ENCODE results near the gene OBSL1. TPM values are rescaled to one million over a fixed set of nuclear protein-coding genes. Genes with fewer than 3 reads are reported as not detected.

OBSL1 gene
- 18.8 to 22.2 TPM (median 19.9 TPM) in 5 replicates for total RNA-seq (2022; extraction: Qiagen RNA extraction)

DNA sequence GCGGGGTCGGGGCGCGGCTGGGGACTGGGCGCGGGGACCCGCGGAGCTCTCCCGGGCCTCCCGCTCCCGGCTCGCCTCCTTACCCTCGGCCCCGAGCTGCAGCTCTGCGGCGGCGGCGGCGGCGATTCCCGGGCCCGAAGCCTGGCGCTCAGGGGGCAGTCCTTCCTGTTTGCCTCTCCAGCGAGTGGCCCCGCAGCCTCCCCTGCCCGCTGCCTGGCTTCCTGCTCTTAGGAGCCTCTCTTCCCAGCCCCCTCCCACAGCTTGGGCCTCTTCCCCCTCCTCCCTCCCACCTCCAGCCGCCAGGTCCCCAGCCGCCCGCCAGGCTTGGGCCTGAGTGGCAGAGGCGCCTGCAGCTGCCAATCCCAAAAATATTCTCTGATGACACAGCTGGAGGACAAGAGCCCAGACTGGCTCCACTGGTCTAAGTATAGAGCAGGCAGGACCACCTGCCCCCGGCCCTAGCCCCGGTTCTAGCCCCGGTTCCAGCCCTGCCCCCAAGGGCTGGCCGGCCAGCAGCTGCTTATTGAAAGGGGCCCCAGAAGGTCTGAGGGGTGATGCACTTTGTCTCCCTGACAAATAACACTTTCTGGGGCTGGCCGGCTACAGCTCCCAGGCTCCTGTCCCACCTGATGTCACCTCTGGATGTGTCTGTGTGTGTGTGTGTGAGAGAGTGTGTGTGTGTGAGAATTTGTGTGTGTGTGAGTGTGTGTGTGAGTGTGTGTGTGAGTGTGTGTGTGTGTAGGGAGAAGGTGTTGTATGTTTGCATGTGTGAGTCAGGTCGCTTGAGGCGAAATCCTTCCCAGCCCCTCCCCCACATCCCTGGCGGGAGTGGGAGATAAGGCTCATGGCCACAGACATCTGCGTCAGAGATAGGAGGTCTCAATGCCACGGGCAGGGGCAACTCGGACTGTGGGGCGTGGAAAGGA is at the start of gene OBSL1:
TSS of gene OBSL1 (minus strand) at position 229 of the 926 bp plus-strand sequence. CDS start 307 bp downstream, outside the sequence.

DNA sequence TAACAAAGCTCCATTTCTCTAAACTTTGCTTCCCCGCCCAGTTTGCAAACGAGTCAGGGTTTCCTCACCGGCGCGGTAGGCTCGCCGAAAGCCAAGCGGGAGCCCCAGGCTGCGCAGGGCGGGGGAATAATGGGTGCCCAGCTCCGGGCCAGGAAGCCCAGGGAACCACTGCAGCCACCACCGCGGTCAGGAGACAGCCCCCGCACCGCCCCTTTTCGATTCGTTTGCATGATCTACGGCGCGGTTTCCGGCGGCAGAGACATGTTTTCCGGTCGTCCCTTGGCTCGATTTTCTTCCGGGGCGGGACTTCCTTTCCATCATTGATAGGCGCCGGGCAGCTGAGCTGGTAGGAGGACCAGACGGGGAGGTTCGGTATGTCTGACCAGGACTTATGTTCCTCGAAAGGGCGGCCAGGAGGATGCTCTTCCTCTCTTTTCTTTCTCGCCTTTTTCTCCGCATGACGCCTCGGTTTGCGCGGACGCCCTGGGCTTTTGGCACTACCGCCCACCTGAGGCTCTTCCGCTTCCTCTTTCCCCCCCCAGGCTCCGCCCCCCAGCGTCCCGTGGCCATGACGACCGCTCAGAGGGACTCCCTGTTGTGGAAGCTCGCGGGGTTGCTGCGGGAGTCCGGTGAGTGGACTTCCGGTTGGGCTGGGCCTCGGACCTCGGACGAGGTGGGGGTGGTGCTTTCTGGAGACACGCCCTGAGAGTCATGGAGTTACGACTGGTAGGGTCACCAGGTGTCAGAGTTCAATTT is 26.4 kb upstream of the OBSL1 start, which contains the start of gene STK11IP:
TSS of gene STK11IP (plus strand) at position 306 of the 756 bp plus-strand sequence. CDS start at position 569, 263 bp downstream.

DNA sequence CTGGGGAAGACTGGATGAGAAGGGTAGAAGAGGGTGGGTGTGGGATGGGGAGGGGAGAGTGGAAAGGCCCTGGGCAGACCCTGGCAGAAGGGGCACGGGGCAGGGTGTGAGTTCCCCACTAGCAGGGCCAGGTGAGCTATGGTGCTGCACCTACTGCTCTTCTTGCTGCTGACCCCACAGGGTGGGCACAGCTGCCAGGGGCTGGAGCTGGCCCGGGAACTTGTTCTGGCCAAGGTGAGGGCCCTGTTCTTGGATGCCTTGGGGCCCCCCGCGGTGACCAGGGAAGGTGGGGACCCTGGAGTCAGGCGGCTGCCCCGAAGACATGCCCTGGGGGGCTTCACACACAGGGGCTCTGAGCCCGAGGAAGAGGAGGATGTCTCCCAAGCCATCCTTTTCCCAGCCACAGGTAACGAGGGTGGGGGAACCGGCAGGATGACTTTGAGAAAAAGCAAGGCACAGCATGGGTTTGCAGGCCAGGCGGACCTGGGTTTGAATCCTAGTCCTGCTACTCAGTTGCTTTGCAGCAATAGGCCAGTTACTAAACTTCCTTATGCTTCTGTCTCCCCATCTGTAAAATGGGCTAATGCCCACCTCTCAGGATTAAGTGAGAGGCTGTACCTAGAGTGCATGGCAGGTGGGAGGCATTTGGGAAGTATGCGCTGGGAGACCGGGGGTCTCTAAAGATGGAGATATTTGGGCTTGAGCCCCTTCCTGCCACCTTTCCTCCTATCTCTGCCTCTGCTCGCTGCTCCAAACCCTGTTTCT is 1.1 kb upstream of the OBSL1 start, which contains the start of gene INHA:
TSS of gene INHA (plus strand) at position 74 of the 765 bp plus-strand sequence. CDS start at position 139, 65 bp downstream.

DNA sequence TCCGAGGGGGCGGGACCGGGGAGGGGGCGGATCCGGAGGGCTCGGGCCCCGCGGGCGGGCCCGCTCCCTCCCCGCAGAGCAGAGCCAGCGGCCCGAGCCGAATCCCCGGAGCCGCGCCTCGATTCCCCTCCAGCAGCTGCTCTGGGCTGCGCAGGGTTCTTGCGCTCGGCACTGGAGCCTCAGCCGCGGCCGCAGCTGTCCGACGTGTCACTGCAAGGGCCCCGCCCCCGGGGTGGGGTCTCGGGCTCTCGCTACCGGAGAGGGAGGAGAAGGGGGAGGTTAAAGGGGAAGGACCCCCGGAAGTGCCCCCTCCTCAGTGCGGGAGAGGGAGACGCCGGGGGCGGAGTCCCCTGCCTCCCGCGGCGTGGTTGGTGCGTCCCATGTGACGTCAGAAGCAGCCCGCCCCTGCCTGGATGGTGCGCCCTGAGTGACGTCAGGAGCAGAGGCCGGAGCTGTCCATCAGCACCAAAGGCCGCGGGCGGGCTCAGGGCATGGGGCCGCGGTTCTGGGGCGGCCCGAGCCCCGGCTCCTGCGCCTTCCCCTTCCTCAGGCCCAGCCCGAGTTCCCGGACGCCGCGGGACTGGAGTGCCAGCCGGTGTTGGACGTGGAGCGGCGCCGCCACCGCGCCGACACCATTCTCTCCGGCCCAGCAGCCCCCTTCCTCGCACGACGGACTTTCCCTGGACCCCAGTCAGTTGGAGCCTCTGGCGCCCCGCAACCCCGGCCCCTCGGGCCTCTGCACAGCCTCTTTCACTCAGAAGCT is 27.6 kb downstream of the OBSL1 start, which contains the start of the genes CHPF and TMEM198:
TSS of gene CHPF (minus strand) at position 214 of the 763 bp plus-strand sequence. CDS start 271 bp downstream, outside the sequence.
TSS of gene TMEM198 (plus strand) at position 433 of the 763 bp plus-strand sequence. CDS start 700 bp downstream, outside the sequence.

DNA sequence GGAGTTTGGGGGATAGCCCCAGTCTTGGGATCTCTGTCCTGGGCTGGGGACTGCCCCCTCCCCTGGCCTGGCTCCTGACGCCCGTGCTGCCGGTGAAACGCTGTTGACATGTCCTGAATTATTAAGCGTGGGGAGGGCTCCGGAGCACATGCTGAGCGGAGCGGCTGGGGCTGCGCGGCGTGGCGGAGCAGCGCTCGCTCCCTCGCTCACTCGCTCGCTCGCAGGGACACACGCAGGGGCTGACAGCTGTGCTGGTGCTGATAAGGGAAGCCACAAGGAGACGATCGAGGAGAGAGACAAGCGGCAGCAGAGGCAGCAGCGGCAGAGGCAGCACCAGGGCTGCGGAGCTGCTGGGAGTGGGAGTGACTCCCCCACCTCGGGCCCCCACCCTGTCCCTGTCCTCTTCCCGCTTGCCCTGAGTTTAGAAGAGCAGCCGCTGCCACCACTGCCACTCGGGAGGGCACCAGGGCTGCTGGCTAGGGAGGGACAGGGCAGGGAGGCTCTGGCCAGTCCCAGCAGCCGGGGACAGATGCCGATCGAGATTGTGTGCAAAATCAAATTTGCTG is 57.1 kb downstream of the OBSL1 start, which contains the start of gene ASIC4:
TSS of gene ASIC4 (plus strand) at position 287 of the 566 bp plus-strand sequence. CDS start at position 530, 243 bp downstream.

Other genes with a start within 250 kb of the OBSL1 start
- gene RESP18, start 238.8 kb downstream of the OBSL1 start, total RNA-seq (2022; extraction: Qiagen RNA extraction), result not detected in 5 replicates
- gene DNPEP, start 183.6 kb downstream of the OBSL1 start, total RNA-seq (2022; extraction: Qiagen RNA extraction), result 58.3 to 67.2 TPM (median 62.6 TPM) in 5 replicates
- gene DES, start 153.2 kb downstream of the OBSL1 start, total RNA-seq (2022; extraction: Qiagen RNA extraction), result 0.23 to 0.93 TPM (median 0.51 TPM) in 5 replicates
- gene SPEG, start 136.7 kb downstream of the OBSL1 start, total RNA-seq (2022; extraction: Qiagen RNA extraction), result 6.5 to 10.3 TPM (median 8.3 TPM) in 5 replicates
- 36.9 to 40.3 TPM (median 37.8 TPM) in 5 replicates for gene GMPPA, start 72.6 kb downstream of the OBSL1 start, total RNA-seq (2022; extraction: Qiagen RNA extraction)
- gene ASIC4, start 57.1 kb downstream of the OBSL1 start, total RNA-seq (2022; extraction: Qiagen RNA extraction), result 0.06 to 0.26 TPM (median 0.07 TPM) in 5 replicates
- gene CHPF, start 27.7 kb downstream of the OBSL1 start, total RNA-seq (2022; extraction: Qiagen RNA extraction), result 21.8 to 32.9 TPM (median 29.3 TPM) in 5 replicates
- 0.70 to 1.3 TPM (median 1.0 TPM) in 5 replicates for gene TMEM198, start 27.5 kb downstream of the OBSL1 start, total RNA-seq (2022; extraction: Qiagen RNA extraction)
- gene INHA, start 771 bp upstream of the OBSL1 start, total RNA-seq (2022; extraction: Qiagen RNA extraction), result 0.35 to 0.58 TPM (median 0.47 TPM) in 5 replicates
- 13.9 to 17.5 TPM (median 17.2 TPM) in 5 replicates for gene STK11IP, start 26.3 kb upstream of the OBSL1 start, total RNA-seq (2022; extraction: Qiagen RNA extraction)
- 2.5 to 3.3 TPM (median 3.1 TPM) in 5 replicates for gene SLC4A3, start 56.1 kb upstream of the OBSL1 start, total RNA-seq (2022; extraction: Qiagen RNA extraction)